Stomach smooth muscle (tissue), 2 donors: Measurements from ENCODE around the gene CLIC3.

Experiments
- H3K27ac ChIP-seq: one replicate; pipeline ENCODE4 v1.7.0; 2013; ENCODE audit warnings: mild to moderate bottlenecking, low read length, inconsistent platforms
- H3K27me3 ChIP-seq, 2 donors: one replicate each; pipeline ENCODE4 v1.7.0; 2013; ENCODE audit warnings: low read length in 2 of 2; ENCODE audit not compliant: insufficient read depth in 2 of 2, control insufficient read depth in 1 of 2
- H3K36me3 ChIP-seq, 2 donors: one replicate each; pipeline ENCODE4 v1.7.0; 2013; ENCODE audit warnings: low read length in 2 of 2; ENCODE audit not compliant: control insufficient read depth in 2 of 2, insufficient read depth in 2 of 2
- H3K4me1 ChIP-seq: one replicate; pipeline ENCODE4 v1.7.0; 2013; ENCODE audit warnings: low read length; ENCODE audit not compliant: control insufficient read depth, insufficient read depth
- H3K4me3 ChIP-seq, 2 donors: one replicate each; pipeline ENCODE4 v1.7.0; 2013; ENCODE audit warnings: low read length in 2 of 2
- H3K9ac ChIP-seq, 2 donors: one replicate each; pipeline ENCODE4 v1.7.0; 2013; ENCODE audit warnings: low read length in 2 of 2, mild to moderate bottlenecking in 1 of 2
- H3K9me3 ChIP-seq, 2 donors: one replicate each; pipeline ENCODE4 v1.7.0; 2013; ENCODE audit warnings: low read length in 2 of 2; ENCODE audit not compliant: control insufficient read depth in 2 of 2
- donor health status: healthy.
- donor health status: Pancreatic carcinoma.

CLIC3 gene

GRCh38 chr9:136985027-136985602, 11.3 kb downstream of the CLIC3 start:
- H3K4me3 ChIP-seq: no peak overlapping the region
- H3K27ac ChIP-seq: no peak overlapping the region
- H3K27me3 ChIP-seq: peaks cover 21 to 25% of the 10 kb centered on the region in 2 donors
- H3K9me3 ChIP-seq: no peaks in the 10 kb centered on the region
- no peaks in the 10 kb centered on the region for H3K4me1 ChIP-seq
- H3K9ac ChIP-seq: no peak overlapping the region
- no peaks in the 10 kb centered on the region for H3K36me3 ChIP-seq

GRCh38 chr9:136984464-136985026, 11.8 kb downstream of the CLIC3 start:
- Histone ChIP-seq H3K4me3 (no peak overlapping the region), H3K36me3 (no peaks in the 10 kb centered on the region), H3K4me1 (no peaks in the 10 kb centered on the region), H3K9ac (no peak overlapping the region), H3K27me3 (peaks cover 21 to 25% of the 10 kb centered on the region in 2 donors), H3K27ac (no peak overlapping the region), H3K9me3 (no peaks in the 10 kb centered on the region)

GRCh38 chr9:136983656-136984314, 12.6 kb downstream of the CLIC3 start:
- peaks cover 21 to 25% of the 10 kb centered on the region in 2 donors for H3K27me3 ChIP-seq
- no peak overlapping the region for H3K4me3 ChIP-seq
- H3K9me3 ChIP-seq: no peaks in the 10 kb centered on the region
- no peak overlapping the region for H3K9ac ChIP-seq
- no peak overlapping the region for H3K27ac ChIP-seq
- no peaks in the 10 kb centered on the region for H3K4me1 ChIP-seq
- H3K36me3 ChIP-seq: no peaks in the 10 kb centered on the region

GRCh38 chr9:136983167-136983566, 13.2 kb downstream of the CLIC3 start:
- Histone ChIP-seq H3K27ac (no peak overlapping the region), H3K27me3 (peaks cover 21 to 25% of the 10 kb centered on the region in 2 donors), H3K9ac (no peak overlapping the region)

GRCh38 chr9:136982232-136983051, 13.9 kb downstream of the CLIC3 start, which contains the start of gene LCNL1:
Gene LCNL1 (plus strand): TSS chr9:136982993. CDS start chr9:136983587, 594 bp downstream.
- H3K36me3 ChIP-seq: no peaks in the 10 kb centered on the region
- H3K4me3 ChIP-seq: no peak within 1 kb of the TSS
- peaks cover 21 to 32% of the 10 kb centered on the region in 2 donors for H3K27me3 ChIP-seq
- H3K27ac ChIP-seq: no peak within 1 kb of the TSS
- no peaks in the 10 kb centered on the region for H3K9me3 ChIP-seq
- peaks cover 8% of the 10 kb centered on the region for H3K4me1 ChIP-seq
- H3K9ac ChIP-seq: no peak within 1 kb of the TSS

More at GRCh38 chr9:136983167-136983566, 13.2 kb downstream of the CLIC3 start:
- H3K36me3 ChIP-seq: no peaks in the 10 kb centered on the region
- no peaks in the 10 kb centered on the region for H3K9me3 ChIP-seq
- H3K4me1 ChIP-seq: peaks cover under 1% of the 10 kb centered on the region
- H3K4me3 ChIP-seq: no peak overlapping the region

- H3K27me3 ChIP-seq: peaks cover 22 to 32% of the 10 kb centered on the region in 2 donors
- H3K4me1 ChIP-seq: peaks cover 14% of the 10 kb centered on the region
- H3K9ac ChIP-seq: no peak overlapping the region
- no peak overlapping the region for H3K4me3 ChIP-seq
- no peaks in the 10 kb centered on the region for H3K36me3 ChIP-seq
- H3K27ac ChIP-seq: no peak overlapping the region
- no peaks in the 10 kb centered on the region for H3K9me3 ChIP-seq
These were observed 14.7 kb downstream of the CLIC3 start for GRCh38 chr9:136981588-136982231.

- no peak overlapping the region for H3K9ac ChIP-seq
These were observed 15.5 kb downstream of the CLIC3 start for GRCh38 chr9:136980669-136981478.

GRCh38 chr9:136979769-136980587, 16.4 kb downstream of the CLIC3 start:
- peaks cover 17 to 19% of the 10 kb centered on the region in 2 donors for H3K27me3 ChIP-seq

More at GRCh38 chr9:136980669-136981478, 15.5 kb downstream of the CLIC3 start:
- peaks cover 14% of the 10 kb centered on the region for H3K4me1 ChIP-seq
- H3K27ac ChIP-seq: no peak overlapping the region
- no peaks in the 10 kb centered on the region for H3K9me3 ChIP-seq
- peaks cover 19 to 28% of the 10 kb centered on the region in 2 donors for H3K27me3 ChIP-seq
- no peaks in the 10 kb centered on the region for H3K36me3 ChIP-seq
- H3K4me3 ChIP-seq: no peak overlapping the region

GRCh38 chr9:136978865-136979544, 17.4 kb downstream of the CLIC3 start:
- H3K27me3 ChIP-seq: peaks cover 12 to 13% of the 10 kb centered on the region in 2 donors
- no peaks in the 10 kb centered on the region for H3K36me3 ChIP-seq
- no peak overlapping the region for H3K9ac ChIP-seq
- no peak overlapping the region for H3K27ac ChIP-seq
- H3K9me3 ChIP-seq: no peaks in the 10 kb centered on the region
- H3K4me3 ChIP-seq: no peak overlapping the region
- peaks cover 19% of the 10 kb centered on the region for H3K4me1 ChIP-seq

More at GRCh38 chr9:136979769-136980587, 16.4 kb downstream of the CLIC3 start:
- no peak overlapping the region for H3K4me3 ChIP-seq
- H3K36me3 ChIP-seq: no peaks in the 10 kb centered on the region
- H3K4me1 ChIP-seq: peaks cover 18% of the 10 kb centered on the region
- H3K27ac ChIP-seq: no peak overlapping the region
- no peak overlapping the region for H3K9ac ChIP-seq
- no peaks in the 10 kb centered on the region for H3K9me3 ChIP-seq
